Activated T-cell treated with anti-CD3 and anti-CD28 coated beads, Interleukin-2, amount 50 U/mL, for 4 hours (primary cell): ENCODE measurements around the gene FAHD1. TPM values are rescaled to one million over a fixed set of nuclear protein-coding genes. Genes with fewer than 3 reads are reported as not detected.

Source experiments
- ATAC-seq, 2 donors: fragments of 200-7000 bp; cut with Tn5 transposase; one replicate each; pipeline ENCODE4 v1.10.0; 2021
- DNase-seq: peaks from one replicate; pipeline ENCODE4 v3.0.0-alpha.2; 2020
- H3K27me3 Mint-ChIP-seq: one replicate; pipeline ENCODE4 v1.8.0; 2021; ENCODE audit warnings: low read depth, mixed read lengths
- H3K36me3 Mint-ChIP-seq: one replicate; pipeline ENCODE4 v1.8.0; 2022; ENCODE audit warnings: mixed read lengths; ENCODE audit not compliant: insufficient read depth
- H3K4me1 Mint-ChIP-seq: one replicate; pipeline ENCODE4 v1.8.0; 2021; ENCODE audit warnings: low read depth, mixed read lengths
- H3K4me3 Mint-ChIP-seq: one replicate; pipeline ENCODE4 v1.8.0; 2021; ENCODE audit warnings: mild to moderate bottlenecking, moderate library complexity, mixed read lengths
- H3K9me3 Mint-ChIP-seq: one replicate; pipeline ENCODE4 v1.8.0; 2021; ENCODE audit warnings: mixed read lengths
- total RNA-seq, 3 donors: library from RNA; stranded (reverse); gene quantifications; one replicate each; pipeline ENCODE4 v1.2.1, GENCODE V29; 2021

FAHD1 gene
- total RNA-seq, 3 donors from 2014 or later, result 22.8 to 27.9 (median 24.0) TPM

GRCh38 chr16:1786242-1787055, 40.6 kb upstream of the FAHD1 start:
- no peak for ATAC-seq
- Mint-ChIP-seq H3K4me1 (peaks cover 25% of the 10 kb centered on the region), H3K27me3 (no peaks in the 10 kb centered on the region), H3K9me3 (no peaks in the 10 kb centered on the region), H3K4me3 (no peak overlapping the region), H3K36me3 (peaks cover 4% of the 10 kb centered on the region)
- DNase-seq, result no peak

DNA sequence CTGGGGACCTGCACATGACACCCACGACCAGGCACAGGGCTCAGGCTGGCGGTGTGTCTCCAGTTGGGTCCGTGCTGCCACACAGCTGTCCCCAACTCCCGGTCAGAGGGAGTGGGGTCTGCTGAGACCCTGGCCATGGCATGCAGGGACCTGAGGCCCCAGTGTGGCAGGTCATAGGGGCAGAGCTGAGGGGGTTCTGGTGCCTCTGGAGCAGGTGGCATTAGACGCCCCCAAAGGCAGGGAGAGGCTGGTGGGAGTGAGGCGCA, 40.0 kb upstream of the FAHD1 start:
- Mint-ChIP-seq H3K27me3 (no peaks in the 10 kb centered on the region), H3K9me3 (no peaks in the 10 kb centered on the region), H3K4me3 (no peak overlapping the region), H3K36me3 (peaks cover 4% of the 10 kb centered on the region), H3K4me1 (peaks cover 20% of the 10 kb centered on the region)
- no peak for DNase-seq
- no peak for ATAC-seq

DNA sequence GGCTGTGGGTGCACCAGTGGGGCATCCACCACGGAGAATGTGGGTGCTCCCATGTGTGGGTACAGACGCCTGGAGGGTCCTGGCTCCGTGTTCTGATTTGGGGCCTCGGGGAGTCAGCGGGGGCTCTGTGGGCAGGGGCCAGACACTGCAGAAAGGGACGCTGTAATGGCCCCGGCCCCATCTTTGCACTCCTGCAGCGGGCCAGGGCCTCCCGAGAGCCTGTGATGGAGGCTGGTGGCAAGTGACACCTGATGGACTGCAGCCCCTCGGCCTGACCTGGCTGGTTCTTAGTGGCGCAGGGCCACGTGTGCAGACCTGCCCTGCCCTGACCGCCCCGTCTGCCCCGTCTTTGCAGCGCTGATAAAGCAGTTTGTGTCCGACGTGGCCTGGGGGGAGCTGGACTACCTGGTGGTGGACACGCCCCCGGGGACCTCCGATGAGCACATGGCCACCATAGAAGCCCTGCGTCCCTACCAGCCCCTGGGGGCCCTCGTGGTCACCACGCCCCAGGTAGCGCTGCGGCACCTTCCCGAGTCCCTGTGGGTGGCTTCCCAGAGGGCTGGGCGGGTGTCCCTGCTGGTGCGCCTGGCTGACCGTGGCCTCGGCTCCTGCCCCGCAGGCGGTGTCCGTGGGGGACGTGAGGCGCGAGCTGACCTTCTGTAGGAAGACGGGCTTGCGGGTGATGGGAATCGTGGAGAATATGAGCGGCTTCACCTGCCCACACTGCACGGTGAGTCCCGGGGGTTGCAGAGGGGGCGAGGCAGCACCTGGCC, 39.5 kb upstream of the FAHD1 start:
- H3K4me1 Mint-ChIP-seq, result peaks cover 20% of the 10 kb centered on the region
- DNase-seq (no peak), ATAC-seq (no peak)

DNA sequence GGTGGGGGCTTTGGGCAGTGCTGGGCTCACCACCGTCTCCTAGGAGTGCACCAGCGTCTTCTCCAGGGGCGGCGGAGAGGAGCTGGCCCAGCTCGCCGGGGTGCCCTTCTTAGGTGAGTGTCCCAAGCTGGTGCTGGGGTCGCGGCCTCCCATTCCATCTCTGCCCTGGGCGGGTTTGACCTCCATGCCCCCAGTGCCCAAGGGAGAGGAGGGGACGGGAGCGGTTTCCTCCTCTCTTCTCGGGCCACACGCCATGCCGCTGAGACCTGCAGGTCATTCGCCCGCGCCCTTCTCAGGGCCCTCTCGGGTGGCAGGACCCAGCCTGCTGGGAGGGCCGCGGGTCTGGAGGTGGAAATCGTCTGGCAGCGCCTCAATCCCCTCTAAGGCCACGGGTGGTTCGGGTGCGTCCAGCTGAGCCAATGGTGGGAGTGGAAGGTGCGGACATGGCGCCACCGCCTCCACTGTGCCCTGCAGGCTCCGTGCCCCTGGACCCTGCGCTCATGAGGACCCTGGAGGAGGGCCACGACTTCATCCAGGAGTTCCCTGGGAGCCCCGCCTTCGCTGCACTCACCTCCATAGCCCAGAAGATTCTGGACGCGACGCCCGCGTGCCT, 38.8 kb upstream of the FAHD1 start:
- H3K36me3 Mint-ChIP-seq, result peaks cover 4% of the 10 kb centered on the region
- DNase-seq (no peak), ATAC-seq (no peak)
- H3K27me3 Mint-ChIP-seq, result no peaks in the 10 kb centered on the region
- no peaks in the 10 kb centered on the region for H3K9me3 Mint-ChIP-seq
- H3K4me3 Mint-ChIP-seq, result no peak overlapping the region
- H3K4me1 Mint-ChIP-seq, result peaks cover 16% of the 10 kb centered on the region

More for the DNA sequence above, 39.5 kb upstream of the FAHD1 start:
- Mint-ChIP-seq H3K4me3 (no peak overlapping the region), H3K9me3 (no peaks in the 10 kb centered on the region), H3K27me3 (no peaks in the 10 kb centered on the region), H3K36me3 (peaks cover 4% of the 10 kb centered on the region)

- no peak for ATAC-seq
- DNase-seq, result no peak
- no peaks in the 10 kb centered on the region for H3K9me3 Mint-ChIP-seq
- no peak overlapping the region for H3K4me3 Mint-ChIP-seq
- peaks cover 4% of the 10 kb centered on the region for H3K36me3 Mint-ChIP-seq
- H3K27me3 Mint-ChIP-seq, result no peaks in the 10 kb centered on the region
- H3K4me1 Mint-ChIP-seq, result peaks cover 12% of the 10 kb centered on the region
Observed at GRCh38 chr16:1788708-1789100, 38.3 kb upstream of the FAHD1 start.

DNA sequence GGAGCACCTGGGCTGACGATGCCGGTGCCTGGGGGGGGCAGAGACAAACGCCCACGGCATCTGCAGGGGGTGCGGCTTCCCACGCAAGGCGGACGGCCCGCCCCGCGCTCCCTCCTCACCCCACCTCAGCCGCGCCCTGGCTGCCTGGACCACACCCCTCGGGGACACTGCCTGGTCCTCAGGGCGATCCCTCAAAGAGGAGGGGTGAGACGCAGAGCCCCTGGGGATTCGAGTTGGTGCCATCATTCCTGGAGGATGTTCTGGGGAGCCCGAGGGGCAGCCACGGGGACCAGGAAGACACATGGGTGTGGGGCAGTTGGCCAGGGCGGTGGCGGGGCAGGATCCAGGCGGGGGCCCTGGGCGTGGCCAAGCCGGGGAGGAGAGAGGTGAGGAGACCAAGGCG, 37.4 kb upstream of the FAHD1 start:
- no peak overlapping the region for H3K4me3 Mint-ChIP-seq
- DNase-seq, result no peak
- no peaks in the 10 kb centered on the region for H3K27me3 Mint-ChIP-seq
- ATAC-seq, result no peak
- no peaks in the 10 kb centered on the region for H3K9me3 Mint-ChIP-seq
- H3K36me3 Mint-ChIP-seq, result peaks cover 4% of the 10 kb centered on the region
- peaks cover 10% of the 10 kb centered on the region for H3K4me1 Mint-ChIP-seq

GRCh38 chr16:1790261-1790610, 36.8 kb upstream of the FAHD1 start:
- Mint-ChIP-seq H3K9me3 (no peaks in the 10 kb centered on the region), H3K4me1 (peaks cover 8% of the 10 kb centered on the region), H3K4me3 (no peak overlapping the region), H3K36me3 (peaks cover 4% of the 10 kb centered on the region), H3K27me3 (no peaks in the 10 kb centered on the region)
- no peak for ATAC-seq
- no peak for DNase-seq

DNA sequence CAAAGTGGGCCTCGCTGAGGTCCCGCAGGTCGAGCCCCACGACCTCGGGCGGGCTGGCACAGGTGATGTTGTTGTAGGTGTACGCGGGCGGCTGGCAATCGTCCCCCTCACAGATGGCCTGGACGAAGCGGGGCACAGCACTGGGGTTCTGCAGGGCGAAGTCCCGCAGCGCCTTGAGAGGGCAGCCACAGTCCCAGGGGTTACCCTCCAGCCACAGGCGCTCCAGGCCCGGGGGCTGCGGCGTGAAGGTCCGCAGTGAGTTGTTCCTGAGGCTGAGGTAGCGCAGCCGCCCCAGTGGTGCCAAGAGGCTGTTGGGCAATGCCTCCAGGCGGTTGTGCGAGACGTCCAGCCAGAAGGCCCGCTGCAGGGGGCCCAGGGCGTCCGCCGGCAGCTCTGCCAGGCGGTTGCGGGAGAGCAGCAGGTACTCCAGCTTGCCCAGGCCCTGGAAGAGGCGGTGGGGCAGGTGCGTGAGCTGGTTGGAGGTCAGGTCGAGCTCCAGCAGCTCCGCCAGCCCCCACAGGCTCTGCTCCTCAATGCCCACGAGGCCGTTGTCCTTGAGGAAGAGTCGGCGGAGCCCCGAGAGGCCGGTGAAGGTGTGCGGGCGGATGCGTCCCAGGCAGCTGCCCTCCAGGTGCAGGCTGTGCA, 36.3 kb upstream of the FAHD1 start:
- H3K36me3 Mint-ChIP-seq, result peaks cover 4% of the 10 kb centered on the region
- DNase-seq (no peak), ATAC-seq (no peak)
- H3K4me1 Mint-ChIP-seq, result peaks cover 3% of the 10 kb centered on the region
- no peak overlapping the region for H3K4me3 Mint-ChIP-seq
- no peaks in the 10 kb centered on the region for H3K9me3 Mint-ChIP-seq
- H3K27me3 Mint-ChIP-seq, result no peaks in the 10 kb centered on the region

DNA sequence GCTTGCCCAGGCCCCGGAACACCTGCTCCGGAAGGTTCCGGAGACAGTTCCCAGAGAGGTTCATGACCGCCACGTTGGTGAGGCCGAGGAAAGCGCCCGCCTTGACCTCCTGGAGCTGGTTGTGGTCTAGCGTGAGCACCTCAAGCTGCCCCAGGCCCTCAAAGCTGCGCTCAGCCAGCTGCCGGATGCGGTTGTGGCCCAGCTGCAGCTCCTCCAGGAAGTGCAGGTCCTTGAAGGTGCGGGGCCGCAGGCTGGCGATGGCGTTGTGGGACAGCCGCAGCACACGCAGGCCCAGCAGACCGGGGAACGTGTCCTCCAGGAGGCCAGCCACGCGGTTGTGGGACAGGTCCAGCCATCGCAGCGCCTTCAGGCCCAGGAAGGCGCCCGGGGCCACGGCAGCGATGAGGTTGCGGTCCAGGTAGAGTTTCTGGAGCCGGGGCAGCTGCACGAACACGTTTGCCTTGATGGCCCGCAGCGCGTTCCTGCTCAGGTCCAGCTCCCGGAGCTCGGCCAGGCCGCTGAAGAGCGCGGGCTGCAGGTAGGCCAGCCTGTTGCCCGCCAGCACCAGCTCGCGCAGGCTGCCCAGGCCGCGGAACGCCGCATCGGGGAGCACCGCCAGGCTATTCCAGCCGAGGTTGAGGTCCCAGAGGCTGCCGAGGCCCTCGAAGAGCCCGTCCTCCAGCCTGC, 35.6 kb upstream of the FAHD1 start:
- H3K4me1 Mint-ChIP-seq, result peaks cover 3% of the 10 kb centered on the region
- no peak overlapping the region for H3K4me3 Mint-ChIP-seq
- no peak for DNase-seq
- H3K9me3 Mint-ChIP-seq, result no peaks in the 10 kb centered on the region
- no peaks in the 10 kb centered on the region for H3K27me3 Mint-ChIP-seq
- H3K36me3 Mint-ChIP-seq, result peaks cover 4% of the 10 kb centered on the region
- ATAC-seq, result no peak

GRCh38 chr16:1791943-1792812, 34.8 kb upstream of the FAHD1 start:
- H3K36me3 Mint-ChIP-seq, result peaks cover 4% of the 10 kb centered on the region
- peak in 1 of 2 donors; percentile 16 for ATAC-seq

GRCh38 chr16:1792836-1793577, 34.0 kb upstream of the FAHD1 start:
- Mint-ChIP-seq H3K4me3 (no peak overlapping the region), H3K9me3 (no peaks in the 10 kb centered on the region)
- no peak for ATAC-seq

More at GRCh38 chr16:1791943-1792812, 34.8 kb upstream of the FAHD1 start:
- no peaks in the 10 kb centered on the region for H3K9me3 Mint-ChIP-seq
- no peaks in the 10 kb centered on the region for H3K27me3 Mint-ChIP-seq
- no peak for DNase-seq
- no peak overlapping the region for H3K4me3 Mint-ChIP-seq
- H3K4me1 Mint-ChIP-seq, result no peaks in the 10 kb centered on the region

GRCh38 chr16:1793578-1794220, 33.3 kb upstream of the FAHD1 start, which contains the start of gene IGFALS:
IGFALS (minus strand) TSS chr16:1793705; CDS start chr16:1793652, 53 bp downstream.
- no peak within 1 kb of the TSS for H3K4me3 Mint-ChIP-seq
- H3K9me3 Mint-ChIP-seq, result no peaks in the 10 kb centered on the region
- peaks cover 4% of the 10 kb centered on the region for H3K36me3 Mint-ChIP-seq
- no peaks in the 10 kb centered on the region for H3K4me1 Mint-ChIP-seq
- DNase-seq (no peak), ATAC-seq (no peak)
- H3K27me3 Mint-ChIP-seq, result no peaks in the 10 kb centered on the region

More at GRCh38 chr16:1792836-1793577, 34.0 kb upstream of the FAHD1 start:
- no peak for DNase-seq
- no peaks in the 10 kb centered on the region for H3K4me1 Mint-ChIP-seq
- no peaks in the 10 kb centered on the region for H3K27me3 Mint-ChIP-seq
- peaks cover 4% of the 10 kb centered on the region for H3K36me3 Mint-ChIP-seq
